ENCODE measurements around the gene TMEM150C.
"Not testable (repeated sequence)": the region's sequence is repeated elsewhere in the genome, so short reads cannot be mapped to it uniquely, and the experiment has no call there.

TMEM150C gene

DNA sequence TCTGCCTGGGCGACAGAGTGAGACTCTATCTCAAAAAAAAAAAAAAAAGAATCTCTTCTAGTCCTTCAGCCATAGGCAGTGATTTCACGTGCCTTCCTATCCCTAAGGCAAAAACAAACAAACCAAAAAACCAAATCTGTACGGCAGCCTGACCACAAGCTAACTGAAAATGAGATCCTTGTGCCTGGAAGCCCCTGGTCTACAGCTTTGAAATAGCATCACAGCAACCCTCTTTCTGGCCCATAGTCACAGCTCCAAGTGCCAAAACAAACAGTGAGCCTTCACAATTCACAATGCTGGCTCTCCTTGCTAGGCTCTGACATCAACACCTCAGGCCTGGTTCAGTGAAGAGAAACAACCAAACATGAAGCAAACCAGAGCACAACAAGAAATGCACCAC is 46.1 kb downstream of the TMEM150C start:
- peak; percentile 24 for DNase-seq (ENCODE audit: low read depth)

DNA sequence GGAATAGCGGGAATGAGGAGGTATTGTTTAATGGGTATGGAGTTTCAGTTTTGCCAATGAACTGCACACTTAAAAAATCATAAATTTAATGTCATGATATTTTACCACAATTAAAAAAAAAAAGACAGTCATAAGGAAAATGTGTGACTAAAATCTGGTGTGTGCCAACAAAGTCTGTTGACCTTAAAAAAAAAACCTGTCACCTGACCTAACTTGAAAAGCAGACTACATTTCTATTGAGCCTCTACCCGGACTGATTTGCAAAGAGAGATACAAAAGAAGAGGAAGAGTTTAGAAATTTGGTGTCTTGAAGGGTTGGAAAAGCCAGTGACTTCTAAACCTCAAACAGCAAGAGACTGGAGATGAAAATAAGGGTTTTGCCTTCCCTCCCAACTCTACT is 48.4 kb downstream of the TMEM150C start:
- no peak for DNase-seq (ENCODE audit: low read depth)

DNA sequence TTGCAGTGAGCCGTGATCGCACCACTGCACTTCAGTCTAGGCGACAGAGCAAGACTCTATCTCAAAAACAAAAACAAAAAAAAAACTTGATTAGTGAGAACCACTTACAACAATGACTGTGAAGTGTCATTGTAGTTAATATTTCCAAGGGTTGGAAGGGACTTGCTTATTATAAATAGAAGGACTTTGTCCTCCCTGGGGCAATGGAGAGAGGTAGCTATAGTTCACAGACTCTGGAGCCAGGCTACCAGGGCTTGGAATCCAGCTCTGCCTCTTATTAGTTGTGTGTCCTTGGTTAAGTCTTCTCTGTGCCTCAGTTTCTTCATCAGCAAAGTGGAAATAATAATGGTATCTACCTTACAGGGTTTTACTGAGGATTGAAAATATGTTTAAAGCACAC is 51.6 kb downstream of the TMEM150C start:
- DNase-seq (ENCODE audit: low read depth) = no peak

DNA sequence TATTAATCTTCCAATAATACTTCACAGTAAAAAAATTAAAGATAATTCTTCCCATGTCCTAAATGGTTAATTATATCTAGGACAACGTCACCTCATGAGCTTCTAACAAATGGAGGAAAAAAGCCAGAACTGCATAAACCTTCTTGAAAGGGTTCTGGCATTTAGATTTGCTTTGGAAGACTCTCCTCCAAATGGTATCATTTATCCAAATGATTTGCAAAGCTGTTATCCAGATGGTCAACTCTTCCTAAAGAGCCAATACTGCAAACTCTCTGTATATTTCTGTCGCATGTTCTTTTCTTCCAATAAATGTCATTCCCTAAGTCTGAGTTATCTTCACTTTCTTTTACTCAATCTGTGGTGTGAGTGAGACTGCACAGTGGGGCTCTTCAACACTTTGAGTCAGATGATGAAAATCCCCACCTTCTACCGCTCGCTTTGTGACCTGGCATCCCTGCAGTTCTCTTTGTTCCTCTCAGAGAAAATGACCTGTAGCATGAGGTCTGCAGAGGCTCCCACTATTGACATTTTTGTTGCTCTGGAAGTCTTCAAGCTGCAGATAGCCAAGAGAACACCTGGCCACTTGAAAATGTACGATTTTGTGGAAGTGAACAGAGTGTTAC is 52.9 kb downstream of the TMEM150C start:
- DNase-seq (ENCODE audit: low read depth) = peak; percentile 13

DNA sequence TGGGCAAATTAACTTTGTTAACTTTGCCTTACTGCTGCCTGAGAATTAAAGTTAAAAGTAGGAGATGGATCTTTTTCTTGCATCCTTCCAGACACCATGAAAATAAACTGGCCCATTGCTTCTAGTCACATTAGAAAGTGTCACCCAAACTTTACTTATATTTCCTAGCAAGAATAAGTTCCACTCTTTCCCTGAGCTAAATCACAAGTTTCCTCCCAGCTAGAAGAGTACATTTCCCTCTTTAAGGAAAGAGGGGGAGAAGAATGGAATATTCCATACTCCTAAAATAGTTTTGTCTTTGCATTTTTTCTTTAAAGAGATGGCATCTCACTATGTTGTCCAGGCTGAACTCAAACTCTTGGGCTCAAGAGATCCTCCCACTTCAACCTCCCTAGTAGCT is 53.8 kb downstream of the TMEM150C start:
- no peak for DNase-seq (ENCODE audit: low read depth)

DNA sequence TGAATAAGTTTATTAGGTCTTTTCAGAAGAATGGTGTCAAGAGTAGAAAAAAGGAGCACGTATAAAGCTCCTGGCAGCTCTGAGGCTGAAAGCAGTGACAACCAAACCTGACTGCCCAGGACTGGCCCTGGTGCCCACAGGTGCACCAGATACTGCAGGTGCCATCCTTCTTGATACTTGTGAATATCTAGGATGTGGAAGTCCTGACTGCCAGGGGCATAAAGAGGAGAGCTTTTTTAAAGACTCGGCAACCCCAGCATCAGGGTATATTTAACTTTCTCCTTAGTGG is 60.7 kb downstream of the TMEM150C start:
- no peak for DNase-seq (ENCODE audit: low read depth)

DNA sequence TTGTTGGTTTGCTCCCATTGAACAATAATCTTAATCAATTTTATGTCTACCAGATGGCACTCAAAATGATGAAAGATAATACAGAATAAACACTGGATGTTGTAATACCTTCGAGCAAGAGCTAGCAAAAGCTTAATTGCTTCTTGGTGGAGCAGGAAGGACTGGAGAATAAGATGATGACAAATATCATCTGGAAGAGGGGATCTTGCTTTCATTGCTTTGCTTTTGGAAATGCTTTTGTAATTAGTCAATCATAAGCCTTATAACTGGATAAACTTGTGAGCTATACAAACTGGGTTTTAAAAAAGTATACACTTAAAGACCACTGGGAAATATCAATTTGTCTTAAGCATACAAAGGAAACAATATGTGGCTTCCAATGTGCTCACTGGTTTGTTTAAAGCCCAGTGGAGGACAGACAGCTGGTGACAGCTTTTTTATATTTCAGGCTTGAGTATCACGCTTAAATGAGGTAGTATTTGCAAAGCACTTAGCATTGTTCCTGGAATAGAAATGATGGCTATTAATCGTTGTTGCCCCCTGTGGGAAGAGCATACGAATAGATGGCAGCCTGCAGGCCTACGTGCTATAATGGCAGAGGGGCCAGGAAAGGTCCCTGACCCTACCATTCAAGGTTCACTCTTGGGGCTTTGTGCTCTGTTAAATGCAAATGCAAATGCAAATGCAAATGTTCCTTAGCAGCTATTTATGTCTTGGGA is 61.2 kb downstream of the TMEM150C start:
- DNase-seq (ENCODE audit: low read depth) = peak; percentile 44

DNA sequence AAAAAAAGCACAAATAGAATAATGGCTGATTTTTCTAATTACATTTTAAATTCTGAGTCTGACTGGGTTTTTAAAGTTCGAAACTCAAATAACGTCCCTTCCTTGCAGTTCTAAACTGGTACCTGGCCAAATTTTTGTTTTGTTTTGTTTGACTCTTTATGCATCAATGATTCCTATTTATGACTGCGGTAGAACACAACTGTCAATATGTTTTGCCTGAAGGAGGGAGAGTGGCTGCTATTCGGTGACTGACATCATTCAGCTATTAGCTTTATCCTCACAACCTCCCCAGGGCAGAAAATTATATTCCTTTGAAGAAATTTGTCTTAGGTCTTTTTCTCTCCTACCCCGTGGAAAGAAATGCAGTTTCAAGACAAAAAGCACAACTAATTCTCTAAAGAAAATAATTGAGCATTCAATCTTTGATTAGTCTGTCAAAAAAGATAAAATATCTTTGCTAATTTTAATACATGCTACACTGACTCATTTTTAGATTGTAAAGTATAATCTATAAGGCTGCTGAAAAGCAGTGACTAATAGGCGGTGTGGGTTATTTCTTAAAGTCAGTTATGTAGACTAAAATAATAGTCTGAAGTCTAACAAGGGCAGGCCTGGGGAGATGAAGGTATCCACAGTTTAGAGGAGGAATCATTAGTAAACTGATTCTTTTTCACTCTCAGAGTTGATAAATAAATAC is 61.9 kb downstream of the TMEM150C start:
- peak; percentile 58 for DNase-seq (ENCODE audit: low read depth)

DNA sequence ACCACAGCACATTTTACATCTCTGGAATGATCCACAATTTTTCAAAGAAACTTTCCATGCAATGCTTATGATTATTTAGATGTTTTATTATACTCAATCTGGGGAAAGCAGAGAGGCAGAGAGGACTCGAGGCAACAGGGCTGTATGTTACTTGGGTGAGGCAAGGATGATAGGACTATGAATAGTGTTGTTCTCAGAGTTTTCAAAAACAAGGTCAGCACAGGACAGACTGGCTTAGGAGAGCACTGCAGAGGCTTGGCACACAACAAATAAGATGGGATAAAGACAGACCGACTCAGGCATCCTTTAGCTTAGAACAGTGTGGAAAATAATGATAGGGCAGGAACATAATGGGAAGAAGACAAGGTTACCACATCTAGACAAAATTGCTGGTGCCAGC is 65.4 kb downstream of the TMEM150C start:
- no peak for DNase-seq (ENCODE audit: low read depth)

DNA sequence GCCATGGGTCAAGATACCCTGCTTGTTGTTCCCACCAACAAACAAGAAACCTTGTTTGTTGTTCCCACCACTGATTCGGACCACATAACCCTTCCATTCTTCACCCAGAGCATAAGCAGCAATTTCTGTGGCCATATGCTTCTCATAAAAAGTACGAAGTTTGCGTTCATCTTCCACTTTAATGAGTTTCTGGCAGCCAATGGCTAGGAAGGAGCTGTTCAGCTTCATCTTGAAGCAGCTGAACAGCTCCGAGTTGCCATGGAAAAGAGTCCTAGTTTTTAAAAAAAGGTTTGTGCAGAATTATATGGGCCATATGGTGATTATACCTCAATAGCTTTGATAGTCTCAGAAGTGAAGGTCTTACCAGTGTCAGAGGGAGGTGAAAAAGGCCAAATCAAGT is 66.1 kb downstream of the TMEM150C start:
- no peak for DNase-seq (ENCODE audit: low read depth)

DNA sequence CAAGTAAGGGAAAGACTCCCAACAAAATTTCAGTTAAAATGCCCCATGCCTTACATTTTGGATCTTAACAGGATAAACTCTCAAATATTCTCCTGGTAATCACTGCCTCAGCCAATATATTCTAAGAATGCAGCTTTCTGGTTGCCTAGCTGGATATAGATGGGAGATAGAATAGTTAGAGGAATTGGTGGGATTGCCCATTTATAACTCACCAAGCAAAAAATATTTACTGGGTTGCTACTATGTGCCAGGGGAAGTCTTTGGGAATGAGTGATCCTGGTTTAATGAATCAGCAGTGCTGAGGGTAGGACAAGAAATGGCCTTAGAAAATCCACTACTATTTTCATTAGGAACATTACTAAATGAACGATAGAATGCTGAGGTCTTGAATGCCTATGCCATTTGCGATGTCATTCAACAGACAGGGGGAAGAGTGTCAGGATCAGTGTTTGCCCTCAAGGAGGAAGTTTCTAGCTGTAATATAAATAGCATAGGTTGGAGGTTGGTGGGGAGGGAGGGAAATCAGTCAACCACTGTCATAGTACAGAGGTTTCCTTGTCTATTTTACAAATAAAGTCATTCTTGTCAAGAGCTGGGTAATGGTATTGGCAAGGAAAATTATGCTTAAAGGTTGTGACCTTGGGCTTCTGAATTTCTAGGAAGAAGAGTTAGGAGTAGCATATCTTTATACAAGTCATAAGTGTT is 67.9 kb downstream of the TMEM150C start:
- peak; percentile 52 for DNase-seq (ENCODE audit: low read depth)

DNA sequence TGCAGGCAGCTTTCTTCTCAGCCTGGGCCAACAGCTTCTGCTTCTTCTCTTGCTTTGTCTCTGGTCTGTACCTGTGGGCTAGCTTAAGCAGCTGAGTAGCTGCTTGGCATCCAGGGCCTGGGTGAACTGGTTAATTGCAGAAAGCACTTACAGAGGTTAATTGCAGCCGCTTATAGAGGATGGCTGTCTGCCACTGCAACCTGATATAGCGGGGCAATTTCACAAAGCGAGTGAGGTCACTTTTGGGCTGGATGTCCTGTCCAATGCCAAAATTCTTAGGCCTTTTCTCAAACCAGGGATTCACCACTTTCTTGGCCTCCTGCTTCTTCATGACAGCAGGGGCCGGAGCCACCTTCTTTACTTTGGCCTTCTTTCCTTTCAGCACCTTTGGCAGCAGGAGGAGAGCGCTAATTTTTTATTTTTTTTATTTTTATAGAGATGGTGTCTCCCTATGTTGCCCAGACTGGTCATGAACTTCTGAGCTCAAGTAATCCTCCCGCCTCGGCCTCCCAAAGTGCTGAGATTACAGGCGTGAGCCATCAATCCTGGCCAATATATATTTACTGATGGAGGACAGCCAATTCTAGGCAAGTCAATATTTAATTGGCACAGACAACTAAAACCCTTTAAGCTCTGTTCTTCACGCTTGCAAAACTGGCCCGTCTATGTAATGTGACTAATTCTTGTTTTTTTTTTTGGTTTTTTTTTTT is 70.4 kb downstream of the TMEM150C start:
- DNase-seq (ENCODE audit: low read depth) = no peak

DNA sequence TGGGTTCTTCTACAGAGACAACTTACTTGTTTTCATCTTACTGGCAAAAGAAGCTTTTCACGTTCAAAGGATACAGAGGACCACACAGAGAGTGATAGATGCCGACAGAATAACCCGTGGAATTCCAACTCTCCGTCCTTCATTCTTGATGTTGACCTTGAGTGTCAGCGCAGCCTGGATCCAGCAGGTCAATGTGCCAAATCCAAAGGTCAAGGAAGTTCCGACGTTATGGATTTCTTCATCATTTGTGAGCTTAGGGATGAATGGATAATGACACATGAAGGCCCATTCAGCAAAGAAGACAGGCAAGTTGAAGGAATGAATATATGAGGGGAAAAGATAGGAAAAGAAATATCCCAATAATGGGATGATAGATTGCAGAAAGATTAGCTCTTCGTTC is 71.8 kb downstream of the TMEM150C start:
- no peak for DNase-seq (ENCODE audit: low read depth)

DNA sequence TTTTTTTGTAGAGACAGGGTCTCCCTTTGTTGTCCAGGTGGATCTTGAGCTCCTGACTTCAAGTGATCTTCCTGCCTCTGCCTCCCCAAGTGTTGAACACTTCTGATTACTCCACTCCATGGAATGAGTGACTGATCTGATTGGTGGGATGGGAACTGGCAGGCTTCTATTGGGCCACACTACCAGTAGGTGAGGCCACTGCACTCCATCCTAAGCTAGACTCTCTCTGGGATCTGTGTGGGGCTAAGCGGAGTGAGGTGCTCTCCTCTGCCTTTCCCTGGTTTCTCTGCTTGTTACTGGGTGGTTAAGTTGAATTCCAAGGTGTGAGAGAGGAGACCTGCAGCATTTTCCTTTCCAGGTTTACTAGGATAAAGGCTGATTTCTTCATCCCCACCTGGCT is 72.7 kb downstream of the TMEM150C start:
- no peak for DNase-seq (ENCODE audit: low read depth)

DNA sequence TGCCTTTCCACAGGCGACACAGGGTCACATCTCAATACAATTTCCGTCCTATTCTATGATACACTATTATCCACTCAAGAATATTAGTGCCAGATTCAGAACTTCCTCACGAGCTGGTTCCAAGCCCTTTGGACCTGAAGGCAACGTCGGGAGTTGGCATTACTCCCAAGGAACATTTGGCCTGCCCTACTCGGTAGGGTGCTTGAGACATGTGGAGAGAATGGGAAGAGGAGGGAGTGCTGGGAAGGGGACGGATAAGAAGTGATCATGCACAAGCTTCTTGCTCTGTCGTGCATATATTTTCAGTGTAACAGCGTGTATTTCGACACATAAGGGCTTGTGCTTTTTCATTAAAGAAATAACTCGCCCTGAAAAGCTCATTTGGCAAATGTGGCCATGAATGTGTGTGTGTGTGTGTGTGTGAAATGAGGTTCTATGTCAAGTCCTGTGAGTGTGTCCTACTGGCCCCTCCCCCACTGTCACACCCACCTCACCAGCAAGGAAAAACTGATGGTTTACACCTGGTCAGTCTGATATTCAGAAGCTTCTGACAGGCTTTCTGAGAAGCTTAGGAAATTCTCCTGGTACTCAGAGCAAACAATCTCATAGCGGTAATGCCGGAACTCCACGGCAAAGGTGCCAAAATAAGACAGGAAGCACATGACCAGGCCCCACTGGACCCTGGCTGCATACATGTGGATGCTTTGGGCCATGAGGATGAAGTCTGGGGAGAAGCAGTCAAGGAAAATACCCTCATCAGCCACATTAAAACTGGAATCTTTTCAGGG is 76.6 kb downstream of the TMEM150C start:
- DNase-seq (ENCODE audit: low read depth) = no peak

DNA sequence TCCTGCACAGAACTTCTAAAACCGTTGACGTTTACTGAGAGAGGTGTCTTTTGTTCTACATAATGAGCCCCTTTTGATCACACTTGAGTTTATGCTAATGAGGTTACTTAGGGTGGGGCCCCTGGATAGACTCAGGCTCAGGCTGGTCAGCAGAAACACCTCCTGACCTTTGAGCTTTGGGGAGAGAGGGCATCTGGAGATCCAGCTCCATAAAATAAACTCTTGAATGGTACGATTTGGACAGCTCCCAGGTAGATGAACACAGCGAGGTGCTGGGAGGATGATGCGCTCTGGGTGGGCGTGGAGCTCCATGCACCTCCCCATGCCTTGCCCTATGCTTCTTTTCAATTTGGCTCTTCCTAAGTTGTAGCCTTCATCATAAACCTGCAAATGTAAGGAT is 79.4 kb downstream of the TMEM150C start:
- DNase-seq (ENCODE audit: low read depth) = no peak

DNA sequence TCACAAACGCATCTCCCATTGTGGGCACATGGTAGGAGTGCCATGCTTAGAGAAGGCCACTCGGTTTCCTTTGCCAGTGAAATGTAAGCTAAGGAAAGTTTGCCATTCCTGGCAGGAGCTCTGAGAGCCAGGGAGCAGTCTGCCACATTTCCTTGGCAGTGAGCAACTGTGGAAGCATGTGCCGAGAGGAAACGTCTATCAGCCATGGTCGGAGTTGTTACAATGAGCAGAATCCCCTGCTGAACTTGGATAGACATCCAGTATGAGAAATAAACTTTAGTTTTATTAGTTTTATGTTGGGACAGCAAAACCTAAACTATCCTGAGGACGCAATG is 80.3 kb downstream of the TMEM150C start:
- no peak for DNase-seq (ENCODE audit: low read depth)

DNA sequence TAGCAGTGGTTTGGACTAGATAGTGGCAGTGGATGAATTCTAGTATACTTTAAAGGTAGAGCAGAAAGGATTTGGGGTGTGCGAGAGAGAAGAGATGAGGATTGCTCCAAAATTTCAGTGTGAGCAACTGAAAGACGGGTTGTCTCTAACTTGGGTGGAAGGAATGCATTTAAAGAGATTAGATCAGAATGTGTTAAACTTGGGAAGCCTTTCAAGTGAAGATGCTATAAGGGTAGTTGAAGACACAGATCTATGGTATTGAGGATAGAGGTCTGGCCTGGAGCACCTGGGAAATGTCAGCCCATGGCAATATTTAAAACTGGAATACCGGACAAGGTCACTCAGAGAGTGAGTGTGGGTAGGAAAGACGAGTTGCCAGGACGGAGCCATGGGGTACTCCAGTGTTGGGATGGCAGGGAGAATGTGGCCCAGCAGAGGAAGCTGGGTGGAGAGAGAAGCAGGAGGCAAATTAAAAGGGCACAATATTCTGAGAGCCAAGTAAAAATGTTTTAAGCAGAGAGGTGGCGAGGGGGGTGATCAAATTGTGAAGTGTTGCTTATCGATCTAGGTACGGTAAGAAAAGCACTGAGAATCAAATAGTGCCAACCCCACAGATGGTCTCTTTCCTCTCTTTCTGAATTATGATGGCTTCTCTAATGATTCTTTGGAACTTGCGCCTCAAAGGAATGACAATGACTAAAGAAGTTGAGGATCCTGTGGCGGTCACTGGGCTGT is 80.8 kb downstream of the TMEM150C start:
- DNase-seq (ENCODE audit: low read depth) = no peak

DNA sequence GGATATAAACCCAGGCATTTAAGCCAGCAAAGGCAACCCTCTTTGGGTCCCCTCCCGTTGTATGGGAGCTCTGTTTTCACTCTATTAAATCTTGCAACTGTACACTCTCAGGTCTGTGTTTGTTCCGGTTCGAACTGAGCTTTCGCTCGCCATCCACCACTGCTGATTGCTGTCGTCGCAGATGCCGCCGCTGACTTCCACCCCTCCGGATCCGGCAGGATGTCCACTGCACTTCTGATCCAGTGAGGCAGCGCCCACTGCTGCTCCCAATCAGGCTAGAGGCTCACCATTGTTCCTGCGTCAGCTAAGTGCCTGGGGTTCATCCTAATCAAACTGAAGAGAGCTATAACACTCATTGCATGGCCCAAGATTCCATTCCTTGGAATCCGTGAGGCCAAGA is 82.2 kb downstream of the TMEM150C start:
- no peak for DNase-seq (ENCODE audit: low read depth)

DNA sequence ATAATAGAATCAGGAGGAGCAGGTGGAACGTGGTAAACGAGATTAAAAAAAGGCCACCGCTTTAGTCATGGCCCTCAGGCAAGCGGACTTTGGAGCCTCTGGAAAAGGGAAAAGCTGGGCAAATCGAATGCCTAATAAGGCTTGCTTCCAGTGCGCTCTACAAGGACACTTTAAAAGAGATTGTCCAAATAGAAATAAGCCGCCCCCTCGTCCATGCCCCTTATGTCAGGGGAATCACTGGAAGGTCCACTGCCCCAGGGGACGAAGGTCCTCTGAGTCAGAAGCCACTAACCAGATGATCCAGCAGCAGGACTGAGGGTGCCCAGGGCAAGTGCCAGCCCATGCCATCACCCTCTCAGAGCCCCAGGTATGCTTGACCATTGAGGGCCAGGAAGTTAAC is 84.3 kb downstream of the TMEM150C start:
- not testable (repeated sequence) for DNase-seq (ENCODE audit: low read depth)

DNA sequence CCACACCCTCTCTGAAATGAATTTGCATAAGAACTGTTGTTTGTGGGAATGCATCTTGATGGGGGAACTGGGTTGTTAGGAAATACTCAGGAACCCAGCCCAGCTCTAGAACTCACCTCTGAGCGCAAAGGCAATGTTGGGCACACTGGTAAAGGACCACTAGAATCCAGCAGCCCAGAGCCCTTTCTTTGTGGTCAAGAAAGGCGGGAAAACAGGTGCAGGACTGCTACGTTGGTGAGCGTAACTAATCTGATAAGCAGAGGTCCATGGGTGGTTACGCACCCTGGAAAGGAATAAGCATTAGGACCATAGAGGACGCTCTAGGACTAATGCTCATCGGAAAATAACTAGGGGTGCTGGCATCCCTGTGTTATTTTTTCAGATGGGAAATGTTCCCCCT is 85.9 kb downstream of the TMEM150C start:
- not testable (repeated sequence) for DNase-seq (ENCODE audit: low read depth)

Measured in ELR (cell line).